ENCODE data around the gene HOXD13.
A peak's percentile ranks its signal among the peaks of the same experiment; 100 is the strongest.

HOXD13 gene

DNA sequence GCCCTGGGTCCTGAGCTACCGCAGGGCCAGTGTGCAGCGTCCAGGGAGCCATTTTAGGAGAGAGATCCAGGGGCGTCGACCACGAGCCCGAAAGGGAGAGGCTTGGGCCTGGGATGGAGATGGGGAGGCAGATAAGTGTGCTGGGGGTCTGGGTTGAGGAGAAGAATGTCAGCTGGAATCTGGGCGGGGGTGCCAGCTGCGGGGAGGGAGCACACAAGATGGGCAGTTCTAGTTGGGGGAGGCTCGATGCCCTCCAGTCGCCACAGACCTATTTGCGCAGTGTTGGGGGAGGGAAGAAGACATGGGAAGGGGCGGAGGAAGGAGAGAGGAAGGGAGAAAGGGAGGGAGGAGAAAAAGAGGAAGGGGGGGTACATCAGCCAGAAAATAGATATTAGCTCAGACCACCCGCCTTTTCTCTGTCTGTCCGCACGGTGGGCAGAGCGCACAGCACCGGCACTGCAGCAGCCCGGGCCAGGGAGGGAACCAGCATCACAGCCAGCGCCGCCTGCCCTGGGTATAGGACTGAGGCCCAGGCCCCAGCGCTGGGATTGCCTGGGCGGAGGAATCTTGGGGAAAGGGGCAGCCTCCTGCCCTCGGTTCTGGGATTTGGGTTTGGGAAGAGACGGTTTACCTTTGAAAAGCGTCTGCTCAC is 12.7 kb downstream of the HOXD13 start:
- DNase-seq (ENCODE audit: low read depth) = no peak
- peaks cover 15% of the 10 kb centered on the region for H3K4me1 ChIP-seq (ENCODE audit: control insufficient read depth, insufficient read depth, low read length)
- H3K27me3 ChIP-seq (replicated peaks; ENCODE audit: control insufficient read depth, insufficient read depth, low read length) = peaks cover 67% of the 10 kb centered on the region
- peak overlapping the region; percentile 75 for H3K4me3 ChIP-seq (ENCODE audit: low read length)
- H3K36me3 ChIP-seq (ENCODE audit: control insufficient read depth, insufficient read depth, low read length, severe bottlenecking) = no peaks in the 10 kb centered on the region
- H3K9ac ChIP-seq (ENCODE audit: low read length) = peak overlapping the region; percentile 54
- peaks cover 7% of the 10 kb centered on the region for H3K9me3 ChIP-seq (ENCODE audit: control insufficient read depth, low read length)

DNA sequence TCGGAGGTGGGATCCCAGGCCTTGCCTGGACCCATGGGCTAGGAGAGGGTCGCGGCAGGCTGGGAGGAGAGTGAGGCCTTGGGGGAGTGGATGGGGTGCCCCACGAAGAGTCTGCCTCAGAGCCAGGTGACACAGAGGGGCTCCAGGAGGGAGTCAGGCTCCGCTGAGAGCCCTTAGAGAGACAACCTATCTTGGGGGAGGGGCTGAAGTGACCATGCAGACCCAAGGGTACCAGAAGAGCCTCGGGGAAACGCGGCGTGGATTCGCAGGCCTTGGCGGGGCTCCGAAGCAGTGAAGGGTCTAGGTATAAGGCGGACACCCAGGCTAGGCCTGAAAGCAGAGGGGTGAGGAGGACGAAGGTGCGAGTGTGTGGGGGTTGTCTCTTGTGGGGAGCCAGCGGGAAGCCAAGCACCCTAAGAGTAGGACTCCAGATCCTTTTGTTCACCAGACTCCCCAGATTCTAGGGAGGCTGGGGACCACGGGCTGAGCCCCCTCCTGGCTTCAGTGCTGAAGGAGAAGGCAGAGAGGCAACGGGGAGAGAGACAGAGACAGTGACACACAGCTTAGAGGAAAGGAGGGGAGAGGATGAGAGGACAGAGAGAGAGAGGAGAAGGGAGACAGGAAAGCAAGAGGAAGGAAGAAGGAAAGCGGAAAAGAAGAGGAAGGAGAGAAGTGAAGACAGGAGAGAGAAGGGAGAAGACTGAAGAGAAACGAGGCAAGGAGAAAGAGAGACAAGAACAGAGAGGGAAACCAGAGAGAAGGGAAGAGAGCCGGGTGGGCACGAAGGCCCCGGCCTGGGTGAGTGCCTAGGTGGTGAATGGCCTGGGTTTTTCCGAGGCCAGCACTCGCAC is 13.4 kb downstream of the HOXD13 start:
- H3K27me3 ChIP-seq (replicated peaks; ENCODE audit: control insufficient read depth, insufficient read depth, low read length) = peaks cover 67% of the 10 kb centered on the region
- H3K9ac ChIP-seq (ENCODE audit: low read length) = no peak overlapping the region
- H3K9me3 ChIP-seq (ENCODE audit: control insufficient read depth, low read length) = peaks cover under 1% of the 10 kb centered on the region
- peak overlapping the region; percentile 71 for H3K4me3 ChIP-seq (ENCODE audit: low read length)
- peaks cover 15% of the 10 kb centered on the region for H3K4me1 ChIP-seq (ENCODE audit: control insufficient read depth, insufficient read depth, low read length)
- no peak for DNase-seq (ENCODE audit: low read depth)
- H3K36me3 ChIP-seq (ENCODE audit: control insufficient read depth, insufficient read depth, low read length, severe bottlenecking) = no peaks in the 10 kb centered on the region

DNA sequence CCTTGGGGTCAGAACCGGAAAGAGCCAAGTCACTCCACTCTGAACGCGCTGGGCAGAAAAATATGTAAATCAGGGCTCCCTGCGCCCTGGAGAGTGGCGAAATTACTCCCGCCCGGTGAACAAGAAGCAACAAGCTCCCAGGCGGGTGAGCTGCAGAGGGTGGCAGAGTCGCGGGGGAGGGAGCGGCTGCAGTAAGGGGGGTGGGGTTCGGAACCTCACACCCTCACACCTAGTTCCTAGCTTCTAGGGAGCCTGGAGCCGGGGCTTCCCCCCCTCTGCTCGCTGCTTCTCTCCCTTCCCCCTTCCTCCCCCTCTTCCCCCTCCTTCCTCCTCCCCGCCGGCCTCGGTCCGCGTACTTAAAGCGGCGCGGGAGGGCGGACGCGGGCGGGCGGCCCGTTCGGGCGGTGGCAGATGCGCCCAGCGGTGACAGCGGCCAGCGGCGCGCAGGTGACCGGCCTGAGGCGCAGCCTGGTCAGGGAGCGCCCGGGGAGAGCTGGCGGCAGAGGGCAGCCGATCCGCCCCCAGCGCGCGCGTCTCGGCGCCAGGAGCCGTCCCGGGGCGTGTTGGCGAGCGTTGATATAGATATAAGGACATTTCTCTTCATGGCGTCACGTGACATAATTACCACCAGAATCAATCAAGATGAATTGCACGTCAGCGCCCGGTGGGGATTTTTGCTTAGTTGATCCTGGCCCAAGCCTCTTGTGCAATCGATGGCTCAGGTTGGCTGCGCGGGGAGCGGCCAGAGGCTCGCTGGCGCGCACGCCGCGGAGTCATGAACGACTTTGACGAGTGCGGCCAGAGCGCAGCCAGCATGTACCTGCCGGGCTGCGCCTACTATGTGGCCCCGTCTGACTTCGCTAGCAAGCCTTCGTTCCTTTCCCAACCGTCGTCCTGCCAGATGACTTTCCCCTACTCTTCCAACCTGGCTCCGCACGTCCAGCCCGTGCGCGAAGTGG is 14.3 kb downstream of the HOXD13 start, which contains the start of gene HOXD11:
TSS of gene HOXD11 (plus strand) at position 700 of the 959 bp plus-strand sequence. CDS start at position 776, 76 bp downstream.
- DNase-seq (ENCODE audit: low read depth) = no peak
- Histone ChIP-seq H3K9ac (ENCODE audit: low read length) (no peak within 1 kb of the TSS), H3K36me3 (ENCODE audit: control insufficient read depth, insufficient read depth, low read length, severe bottlenecking) (no peaks in the 10 kb centered on the region), H3K4me3 (ENCODE audit: low read length) (peak within 1 kb of the TSS; percentile 71), H3K27me3 (replicated peaks; ENCODE audit: control insufficient read depth, insufficient read depth, low read length) (peaks cover 67% of the 10 kb centered on the region), H3K4me1 (ENCODE audit: control insufficient read depth, insufficient read depth, low read length) (peaks cover 15% of the 10 kb centered on the region), H3K9me3 (ENCODE audit: control insufficient read depth, low read length) (no peaks in the 10 kb centered on the region)

DNA sequence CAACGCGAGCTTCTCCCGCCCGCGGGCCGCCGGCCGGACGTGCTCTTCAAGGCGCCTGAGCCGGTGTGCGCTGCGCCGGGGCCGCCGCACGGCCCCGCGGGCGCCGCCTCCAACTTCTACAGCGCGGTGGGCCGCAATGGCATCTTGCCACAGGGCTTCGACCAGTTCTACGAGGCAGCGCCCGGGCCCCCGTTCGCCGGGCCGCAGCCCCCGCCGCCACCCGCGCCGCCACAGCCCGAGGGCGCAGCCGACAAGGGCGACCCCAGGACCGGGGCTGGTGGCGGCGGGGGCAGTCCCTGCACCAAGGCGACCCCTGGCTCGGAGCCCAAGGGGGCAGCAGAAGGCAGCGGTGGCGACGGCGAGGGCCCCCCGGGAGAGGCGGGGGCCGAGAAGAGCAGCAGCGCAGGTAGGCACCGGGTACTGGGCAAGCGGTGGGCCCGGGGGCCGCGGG is 15.2 kb downstream of the HOXD13 start:
- DNase-seq (ENCODE audit: low read depth) = no peak
- Histone ChIP-seq H3K27me3 (replicated peaks; ENCODE audit: control insufficient read depth, insufficient read depth, low read length) (peaks cover 67% of the 10 kb centered on the region), H3K36me3 (ENCODE audit: control insufficient read depth, insufficient read depth, low read length, severe bottlenecking) (no peaks in the 10 kb centered on the region), H3K9me3 (ENCODE audit: control insufficient read depth, low read length) (no peaks in the 10 kb centered on the region), H3K4me3 (ENCODE audit: low read length) (no peak overlapping the region), H3K4me1 (ENCODE audit: control insufficient read depth, insufficient read depth, low read length) (peaks cover 15% of the 10 kb centered on the region), H3K9ac (ENCODE audit: low read length) (no peak overlapping the region)

DNA sequence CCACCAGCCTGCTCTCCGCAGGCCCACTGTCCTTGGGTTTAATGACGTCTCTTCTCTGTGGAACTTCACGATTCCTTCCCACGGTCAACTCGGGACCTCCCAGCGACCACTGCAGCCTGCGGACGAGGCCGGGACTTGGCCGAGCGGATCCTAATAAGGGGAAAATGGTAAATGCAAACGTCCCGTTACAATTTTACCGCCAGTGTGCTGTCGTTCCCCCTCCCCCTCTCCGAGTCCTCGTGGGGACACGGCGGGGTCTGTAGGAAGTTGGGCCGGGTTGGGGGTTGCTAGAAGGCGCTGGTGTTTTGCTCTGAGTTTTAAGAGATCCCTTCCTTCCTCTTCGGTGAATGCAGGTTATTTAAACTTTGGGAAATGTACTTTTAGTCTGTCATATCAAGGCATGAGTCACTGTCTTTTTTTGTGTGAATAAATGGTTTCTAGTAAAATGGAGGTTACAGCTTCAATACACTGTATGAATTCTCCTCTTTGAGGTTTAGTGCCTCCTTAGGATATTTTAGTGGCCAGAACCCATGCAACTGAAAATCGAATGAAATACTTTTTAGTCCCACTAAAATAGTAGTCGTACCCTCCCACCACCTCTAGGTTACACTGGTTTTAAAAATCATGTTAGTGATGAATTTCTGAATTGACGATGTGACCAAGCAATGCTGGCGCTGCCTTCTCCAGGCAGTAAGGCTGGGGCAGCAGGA is 16.8 kb downstream of the HOXD13 start:
- Histone ChIP-seq H3K9me3 (ENCODE audit: control insufficient read depth, low read length) (no peaks in the 10 kb centered on the region), H3K27me3 (replicated peaks; ENCODE audit: control insufficient read depth, insufficient read depth, low read length) (peaks cover 69% of the 10 kb centered on the region), H3K4me3 (ENCODE audit: low read length) (no peak overlapping the region), H3K36me3 (ENCODE audit: control insufficient read depth, insufficient read depth, low read length, severe bottlenecking) (no peaks in the 10 kb centered on the region), H3K9ac (ENCODE audit: low read length) (no peak overlapping the region), H3K4me1 (ENCODE audit: control insufficient read depth, insufficient read depth, low read length) (peaks cover 6% of the 10 kb centered on the region)
- no peak for DNase-seq (ENCODE audit: low read depth)

DNA sequence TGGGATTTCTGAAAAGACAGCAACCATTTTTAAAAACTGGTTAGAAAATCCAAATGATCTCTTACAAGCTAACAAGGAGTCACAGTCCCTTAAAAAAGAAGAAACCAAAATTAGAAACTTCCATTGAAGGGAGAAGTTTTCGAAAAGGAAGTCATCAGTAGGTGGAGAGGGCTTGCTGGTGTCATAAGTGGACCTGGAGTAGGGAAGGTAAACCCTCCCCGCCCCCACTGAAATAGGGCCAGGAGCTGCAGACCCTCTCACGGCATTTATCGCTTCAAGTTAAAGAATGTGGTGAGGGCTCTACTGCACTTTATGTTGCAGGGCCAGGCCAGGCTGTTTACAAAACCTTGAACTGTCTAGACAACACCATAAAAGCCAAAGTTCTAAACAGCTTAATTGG is 17.4 kb downstream of the HOXD13 start:
- peaks cover under 1% of the 10 kb centered on the region for H3K4me1 ChIP-seq (ENCODE audit: control insufficient read depth, insufficient read depth, low read length)
- no peaks in the 10 kb centered on the region for H3K36me3 ChIP-seq (ENCODE audit: control insufficient read depth, insufficient read depth, low read length, severe bottlenecking)
- no peak for DNase-seq (ENCODE audit: low read depth)
- H3K9me3 ChIP-seq (ENCODE audit: control insufficient read depth, low read length) = no peaks in the 10 kb centered on the region
- H3K9ac ChIP-seq (ENCODE audit: low read length) = no peak overlapping the region
- peaks cover 74% of the 10 kb centered on the region for H3K27me3 ChIP-seq (replicated peaks; ENCODE audit: control insufficient read depth, insufficient read depth, low read length)
- H3K4me3 ChIP-seq (ENCODE audit: low read length) = no peak overlapping the region

DNA sequence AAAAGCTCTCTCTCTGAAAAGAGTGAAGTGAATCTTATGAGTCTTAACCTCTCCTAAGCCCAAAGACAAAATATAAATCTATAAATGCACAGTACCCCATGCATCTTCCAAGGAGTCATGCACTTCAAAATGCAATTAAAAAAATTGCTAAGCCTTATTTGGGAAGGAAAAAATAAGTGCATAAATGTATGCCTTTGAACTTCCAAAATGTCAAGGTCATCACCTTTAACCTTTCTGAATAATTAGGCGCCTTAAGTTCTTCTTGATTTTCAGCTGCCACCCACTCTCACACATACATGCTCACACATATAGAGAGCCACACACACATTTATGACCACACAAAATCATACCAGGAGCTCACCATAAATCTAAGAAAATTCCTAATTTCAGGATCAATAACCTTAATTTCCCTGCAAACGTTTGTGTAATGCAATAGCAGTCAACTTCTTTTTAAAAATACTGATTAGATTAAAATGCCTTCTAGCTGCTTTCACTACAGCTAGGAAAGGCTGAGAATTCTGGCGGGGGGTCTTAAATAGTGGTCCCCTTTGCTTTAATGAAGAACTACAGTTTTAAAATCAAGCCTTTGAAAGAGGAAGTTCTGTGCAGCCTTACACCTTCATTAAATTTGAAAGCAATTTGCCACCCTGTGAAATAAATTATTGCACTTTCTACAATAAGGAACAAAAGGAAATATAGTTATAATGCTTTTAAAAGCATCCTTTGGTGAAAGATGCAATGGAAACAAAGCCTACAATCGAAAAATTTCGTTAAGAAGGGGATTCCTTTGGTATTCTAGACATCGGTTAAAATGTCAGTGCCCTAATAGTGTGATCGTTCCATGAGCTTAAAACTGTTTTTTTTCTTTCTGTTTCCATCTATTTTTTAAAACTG is 18.1 kb downstream of the HOXD13 start:
- DNase-seq (ENCODE audit: low read depth) = no peak
- H3K9me3 ChIP-seq (ENCODE audit: control insufficient read depth, low read length) = no peaks in the 10 kb centered on the region
- no peak overlapping the region for H3K4me3 ChIP-seq (ENCODE audit: low read length)
- H3K27me3 ChIP-seq (replicated peaks; ENCODE audit: control insufficient read depth, insufficient read depth, low read length) = peaks cover 72% of the 10 kb centered on the region
- no peaks in the 10 kb centered on the region for H3K4me1 ChIP-seq (ENCODE audit: control insufficient read depth, insufficient read depth, low read length)
- no peaks in the 10 kb centered on the region for H3K36me3 ChIP-seq (ENCODE audit: control insufficient read depth, insufficient read depth, low read length, severe bottlenecking)
- H3K9ac ChIP-seq (ENCODE audit: low read length) = no peak overlapping the region

DNA sequence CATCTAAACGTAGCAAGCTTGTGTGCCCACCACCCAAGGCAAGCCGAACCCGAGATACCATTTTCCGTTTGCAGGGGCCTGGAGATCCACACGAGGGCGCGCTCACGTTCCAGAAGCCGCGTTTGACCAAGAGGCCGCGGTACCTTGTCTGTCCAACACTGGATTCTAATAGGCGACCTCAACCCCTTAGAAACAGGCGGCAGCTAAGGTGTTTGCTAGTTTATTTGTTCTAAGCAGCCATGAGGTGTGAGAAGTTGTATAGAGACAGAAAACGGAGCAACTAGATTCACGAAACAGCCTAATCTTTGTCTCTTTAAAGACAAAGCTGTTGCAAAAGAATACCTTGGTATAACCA is 18.8 kb downstream of the HOXD13 start:
- Histone ChIP-seq H3K36me3 (ENCODE audit: control insufficient read depth, insufficient read depth, low read length, severe bottlenecking) (no peaks in the 10 kb centered on the region), H3K4me1 (ENCODE audit: control insufficient read depth, insufficient read depth, low read length) (no peaks in the 10 kb centered on the region), H3K9me3 (ENCODE audit: control insufficient read depth, low read length) (no peaks in the 10 kb centered on the region), H3K4me3 (ENCODE audit: low read length) (no peak overlapping the region), H3K9ac (ENCODE audit: low read length) (no peak overlapping the region), H3K27me3 (replicated peaks; ENCODE audit: control insufficient read depth, insufficient read depth, low read length) (peaks cover 75% of the 10 kb centered on the region)
- DNase-seq (ENCODE audit: low read depth) = peak; percentile 69

DNA sequence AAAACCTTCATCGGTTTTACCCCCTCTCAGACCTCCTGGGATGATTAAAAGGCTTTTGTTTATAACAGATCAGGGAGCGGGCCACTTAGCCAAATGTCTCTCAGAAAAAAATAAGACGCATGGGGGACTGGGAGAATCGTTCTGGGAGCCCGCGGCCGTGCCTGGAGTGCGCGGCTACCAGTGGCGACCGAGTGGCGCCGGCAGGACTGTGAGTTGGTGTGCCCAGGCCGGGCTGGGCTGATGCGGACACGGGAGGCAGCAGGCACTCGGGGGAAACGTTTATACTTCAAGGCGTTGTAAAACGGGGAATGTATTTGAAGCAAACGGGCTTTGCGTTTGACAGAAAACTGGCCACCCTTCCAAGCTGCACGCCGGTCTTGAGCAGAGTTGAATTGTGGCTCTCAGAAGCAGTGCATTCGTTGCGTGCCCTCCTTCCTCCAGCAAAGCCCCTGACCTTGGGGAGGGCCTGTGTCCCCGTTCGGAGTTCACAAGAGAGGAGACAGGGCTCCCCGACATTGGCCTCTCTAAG is 19.4 kb downstream of the HOXD13 start:
- H3K27me3 ChIP-seq (replicated peaks; ENCODE audit: control insufficient read depth, insufficient read depth, low read length) = peaks cover 78% of the 10 kb centered on the region
- H3K9ac ChIP-seq (ENCODE audit: low read length) = no peak overlapping the region
- H3K4me1 ChIP-seq (ENCODE audit: control insufficient read depth, insufficient read depth, low read length) = no peaks in the 10 kb centered on the region
- DNase-seq (ENCODE audit: low read depth) = no peak
- no peak overlapping the region for H3K4me3 ChIP-seq (ENCODE audit: low read length)
- H3K9me3 ChIP-seq (ENCODE audit: control insufficient read depth, low read length) = peaks cover 3% of the 10 kb centered on the region
- H3K36me3 ChIP-seq (ENCODE audit: control insufficient read depth, insufficient read depth, low read length, severe bottlenecking) = no peaks in the 10 kb centered on the region
